GM23338 (cell line): ENCODE measurements around the gene CATSPERZ. TPM values are rescaled to one million over a fixed set of nuclear protein-coding genes. Genes with fewer than 3 reads are reported as not detected.

Experiments
- ATAC-seq: fragments of 200-7000 bp; cut with Tn5 transposase; 3 replicates; pipeline ENCODE4 v1.9.1; 2020
- DNase-seq: peaks from one replicate; pipeline ENCODE4 v3.0.0-alpha.2; 2015; ENCODE audit warnings: low spot score
- H2AFZ ChIP-seq: fragments of 200-600 bp; sonication (generic); 2 replicates; pipeline ENCODE4 v1.8.0; 2016; ENCODE audit warnings: antibody characterized with exemption, mild to moderate bottlenecking, moderate library complexity
- H3F3A ChIP-seq: fragments of 200-600 bp; sonication (generic); replicated peaks from 2 replicates; pipeline ENCODE4 v1.8.0; 2017; ENCODE audit warnings: antibody characterized with exemption, mixed run types, low read depth
- H3K27ac ChIP-seq: fragments of 200-600 bp; sonication (generic); 2 replicates; pipeline ENCODE4 v1.6.1; 2016; ENCODE audit warnings: low read depth
- H3K27me3 ChIP-seq: fragments of 200-600 bp; sonication (generic); 2 replicates; pipeline ENCODE4 v1.8.0; 2016; ENCODE audit warnings: mild to moderate bottlenecking, mixed run types, moderate library complexity; ENCODE audit not compliant: insufficient read depth
- H3K36me3 ChIP-seq: fragments of 200-600 bp; sonication (generic); 2 replicates; pipeline ENCODE4 v1.8.0; 2016; ENCODE audit warnings: mild to moderate bottlenecking; ENCODE audit not compliant: insufficient read depth
- H3K4me1 ChIP-seq: fragments of 200-600 bp; sonication (generic); 2 replicates; pipeline ENCODE4 v1.8.0; 2016; ENCODE audit warnings: mild to moderate bottlenecking, moderate library complexity; ENCODE audit not compliant: insufficient read depth
- H3K4me2 ChIP-seq: fragments of 200-600 bp; sonication (generic); 2 replicates; pipeline ENCODE4 v1.7.1; 2017; ENCODE audit warnings: mixed run types
- H3K4me3 ChIP-seq: fragments of 200-600 bp; sonication (generic); 2 replicates; pipeline ENCODE4 v1.6.1; 2016; ENCODE audit warnings: mixed run types
- H3K79me2 ChIP-seq: fragments of 200-600 bp; sonication (generic); replicated peaks from 2 replicates; pipeline ENCODE4 v1.8.0; 2017; ENCODE audit warnings: mild to moderate bottlenecking; ENCODE audit not compliant: insufficient read depth
- H3K9me2 ChIP-seq: fragments of 200-600 bp; sonication (generic); 2 replicates; pipeline ENCODE4 v1.8.0; 2017; ENCODE audit not compliant: insufficient read depth
- H4K20me1 ChIP-seq: fragments of 200-600 bp; sonication (generic); replicated peaks from 2 replicates; pipeline ENCODE4 v1.8.0; 2017; ENCODE audit warnings: mild to moderate bottlenecking; ENCODE audit not compliant: insufficient read depth
- H3K27ac Mint-ChIP-seq: 2 replicates; pipeline ENCODE4 v1.8.0; 2020; ENCODE audit warnings: inconsistent platforms, mild to moderate bottlenecking, moderate library complexity, mixed read lengths
- H3K27me3 Mint-ChIP-seq: 3 replicates; pipeline ENCODE4 v1.8.0; 2022; ENCODE audit warnings: low read depth, mild to moderate bottlenecking, moderate library complexity, mixed read lengths, inconsistent platforms; ENCODE audit not compliant: insufficient read depth, poor library complexity
- H3K36me3 Mint-ChIP-seq: 3 replicates; pipeline ENCODE4 v1.8.0; 2021; ENCODE audit warnings: low read depth, mild to moderate bottlenecking, inconsistent platforms, moderate library complexity, mixed read lengths
- H3K4me1 Mint-ChIP-seq: 3 replicates; pipeline ENCODE4 v1.8.0; 2020; ENCODE audit warnings: mild to moderate bottlenecking, inconsistent platforms, mixed read lengths
- H3K4me3 Mint-ChIP-seq: 3 replicates; pipeline ENCODE4 v1.8.0; 2021; ENCODE audit warnings: moderate library complexity, mild to moderate bottlenecking, inconsistent platforms, mixed read lengths
- H3K9me3 Mint-ChIP-seq: 3 replicates; pipeline ENCODE4 v1.8.0; 2020; ENCODE audit warnings: moderate library complexity, mild to moderate bottlenecking, inconsistent platforms, mixed read lengths
- CREB1 ChIP-seq: fragments of 250-450 bp; sonication (Bioruptor Pico); IDR thresholded peaks from 2 replicates; pipeline ENCODE4 v1.5.0; 2020; ENCODE audit warnings: low read depth, mild to moderate bottlenecking, moderate library complexity
- EZH2phosphoT487 ChIP-seq: fragments of 200-600 bp; sonication (generic); IDR thresholded peaks from one replicate; pipeline ENCODE4 v1.8.1; 2018; ENCODE audit warnings: antibody characterized with exemption; ENCODE audit not compliant: unreplicated experiment
- JUNB ChIP-seq: IDR thresholded peaks from one replicate; pipeline ENCODE4 v1.6.1; 2016; ENCODE audit warnings: antibody characterized with exemption; ENCODE audit not compliant: unreplicated experiment
- NANOG ChIP-seq: IDR thresholded peaks from 2 replicates; pipeline ENCODE4 v1.6.1; 2016; ENCODE audit warnings: antibody characterized with exemption, borderline replicate concordance
- POLR2AphosphoS5 ChIP-seq: IDR thresholded peaks from 2 replicates; pipeline ENCODE4 v1.6.1; 2016; ENCODE audit warnings: antibody characterized with exemption, low read depth
- STAT1 ChIP-seq: IDR thresholded peaks from one replicate; pipeline ENCODE4 v1.6.1; 2016; ENCODE audit warnings: antibody characterized with exemption; ENCODE audit not compliant: unreplicated experiment
- ZNF114 ChIP-seq: fragments of 250-450 bp; sonication (Bioruptor Pico); IDR thresholded peaks from 2 replicates; pipeline ENCODE4 v1.5.0; 2020; ENCODE audit warnings: mild to moderate bottlenecking, moderate library complexity
- polyA plus RNA-seq: library from polyadenylated mRNA; unstranded; fragments of >200 nt; fragmentation: Nextera tagmentation; extraction: Ambion mirVana; gene quantifications from 2 replicates; pipeline ENCODE4 v1.2.1, GENCODE V29; 2016
- total RNA-seq: library from RNA; depleted of rRNA; stranded (reverse); fragments of >200 nt; shearing (Covaris generic); gene quantifications from 2 replicates; pipeline ENCODE4 v1.2.3, GENCODE V29; 2014
- TF ChIP-seq, protein P1 (sequence below): IDR thresholded peaks from 2 replicates; pipeline ENCODE4 v1.6.1; 2016; ENCODE audit warnings: antibody characterized with exemption
- TF ChIP-seq, protein P2 (sequence below): IDR thresholded peaks from one replicate; pipeline ENCODE4 v1.6.1; 2018; ENCODE audit warnings: antibody characterized with exemption; ENCODE audit not compliant: unreplicated experiment

CATSPERZ gene
- total and polyA plus RNA-seq, 2 experiments from 2014 or later, result 0.99 TPM; not detected in 1

DNA sequence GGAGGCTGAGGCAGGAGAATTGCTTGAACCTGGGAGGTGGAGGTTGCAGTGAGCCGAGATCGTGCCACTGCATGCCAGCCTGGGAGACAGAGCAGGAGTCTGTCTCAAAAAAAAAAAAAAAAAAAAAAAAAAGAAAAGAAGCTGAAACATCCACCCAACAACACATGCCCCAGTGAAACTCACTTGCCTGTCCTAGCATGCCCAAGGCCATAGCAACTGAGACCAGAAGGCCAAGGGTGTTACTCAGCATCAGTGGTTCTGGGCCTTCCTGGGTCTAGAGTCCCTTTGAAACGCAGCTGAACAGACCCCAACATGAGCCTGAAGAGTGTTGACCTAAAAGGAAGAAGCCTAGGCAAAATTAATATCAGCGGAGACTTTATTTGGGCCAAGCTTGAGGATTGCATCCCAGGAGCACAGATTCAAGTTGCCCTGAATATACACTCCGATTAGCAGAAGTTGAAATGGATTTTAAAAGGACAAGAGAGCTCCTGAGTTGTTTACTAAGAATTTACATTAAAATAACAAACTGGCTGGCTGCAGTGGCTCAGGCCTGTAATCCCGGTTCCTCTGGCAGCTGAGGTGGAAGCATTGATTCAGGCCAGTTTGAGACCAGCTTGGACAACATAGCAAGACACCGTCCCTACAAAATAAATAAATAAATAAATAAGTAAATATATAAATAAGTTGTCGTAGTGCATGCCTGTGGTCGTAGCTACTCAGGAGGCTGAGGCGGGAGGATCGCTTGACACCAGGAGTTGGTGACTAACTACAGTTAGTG is 24.7 kb downstream of the CATSPERZ start (continued):
- TF ChIP-seq, protein P1, sequence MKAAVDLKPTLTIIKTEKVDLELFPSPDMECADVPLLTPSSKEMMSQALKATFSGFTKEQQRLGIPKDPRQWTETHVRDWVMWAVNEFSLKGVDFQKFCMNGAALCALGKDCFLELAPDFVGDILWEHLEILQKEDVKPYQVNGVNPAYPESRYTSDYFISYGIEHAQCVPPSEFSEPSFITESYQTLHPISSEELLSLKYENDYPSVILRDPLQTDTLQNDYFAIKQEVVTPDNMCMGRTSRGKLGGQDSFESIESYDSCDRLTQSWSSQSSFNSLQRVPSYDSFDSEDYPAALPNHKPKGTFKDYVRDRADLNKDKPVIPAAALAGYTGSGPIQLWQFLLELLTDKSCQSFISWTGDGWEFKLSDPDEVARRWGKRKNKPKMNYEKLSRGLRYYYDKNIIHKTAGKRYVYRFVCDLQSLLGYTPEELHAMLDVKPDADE, result no peak
- TF ChIP-seq JUNB (no peak), EZH2phosphoT487 (no peak), ZNF114 (CRISPR knock-in tag) (no peak), POLR2AphosphoS5 (no peak)

DNA sequence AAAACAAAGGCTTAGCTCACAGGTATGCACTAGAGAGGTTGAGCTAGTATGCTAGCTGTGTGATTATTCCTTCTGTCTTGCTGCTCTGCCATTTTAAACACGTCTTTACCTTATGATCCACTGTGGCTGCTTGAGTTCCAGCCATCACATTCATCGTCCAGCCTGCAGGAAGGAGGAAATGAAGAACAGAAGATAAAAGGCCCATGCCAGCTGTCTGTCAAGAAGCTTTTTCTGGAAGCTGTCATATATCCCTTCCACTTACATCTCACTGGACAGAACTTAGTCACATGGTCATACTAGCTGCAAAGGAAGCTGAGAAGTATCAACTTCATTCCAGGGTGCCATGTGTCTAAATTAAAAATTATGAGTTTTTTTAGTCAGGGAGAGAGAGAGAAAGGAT is 27.2 kb downstream of the CATSPERZ start:
- no peaks in the 10 kb centered on the region for H3K9me3 Mint-ChIP-seq
- no peak for TF ChIP-seq POLR2AphosphoS5
- TF ChIP-seq, protein P1, result no peak
- no peak for TF ChIP-seq JUNB
- TF ChIP-seq, protein P2, sequence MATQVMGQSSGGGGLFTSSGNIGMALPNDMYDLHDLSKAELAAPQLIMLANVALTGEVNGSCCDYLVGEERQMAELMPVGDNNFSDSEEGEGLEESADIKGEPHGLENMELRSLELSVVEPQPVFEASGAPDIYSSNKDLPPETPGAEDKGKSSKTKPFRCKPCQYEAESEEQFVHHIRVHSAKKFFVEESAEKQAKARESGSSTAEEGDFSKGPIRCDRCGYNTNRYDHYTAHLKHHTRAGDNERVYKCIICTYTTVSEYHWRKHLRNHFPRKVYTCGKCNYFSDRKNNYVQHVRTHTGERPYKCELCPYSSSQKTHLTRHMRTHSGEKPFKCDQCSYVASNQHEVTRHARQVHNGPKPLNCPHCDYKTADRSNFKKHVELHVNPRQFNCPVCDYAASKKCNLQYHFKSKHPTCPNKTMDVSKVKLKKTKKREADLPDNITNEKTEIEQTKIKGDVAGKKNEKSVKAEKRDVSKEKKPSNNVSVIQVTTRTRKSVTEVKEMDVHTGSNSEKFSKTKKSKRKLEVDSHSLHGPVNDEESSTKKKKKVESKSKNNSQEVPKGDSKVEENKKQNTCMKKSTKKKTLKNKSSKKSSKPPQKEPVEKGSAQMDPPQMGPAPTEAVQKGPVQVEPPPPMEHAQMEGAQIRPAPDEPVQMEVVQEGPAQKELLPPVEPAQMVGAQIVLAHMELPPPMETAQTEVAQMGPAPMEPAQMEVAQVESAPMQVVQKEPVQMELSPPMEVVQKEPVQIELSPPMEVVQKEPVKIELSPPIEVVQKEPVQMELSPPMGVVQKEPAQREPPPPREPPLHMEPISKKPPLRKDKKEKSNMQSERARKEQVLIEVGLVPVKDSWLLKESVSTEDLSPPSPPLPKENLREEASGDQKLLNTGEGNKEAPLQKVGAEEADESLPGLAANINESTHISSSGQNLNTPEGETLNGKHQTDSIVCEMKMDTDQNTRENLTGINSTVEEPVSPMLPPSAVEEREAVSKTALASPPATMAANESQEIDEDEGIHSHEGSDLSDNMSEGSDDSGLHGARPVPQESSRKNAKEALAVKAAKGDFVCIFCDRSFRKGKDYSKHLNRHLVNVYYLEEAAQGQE, result no peak
- TF ChIP-seq NANOG, result no peak
- no peak for TF ChIP-seq CREB1 (CRISPR knock-in tag)
- TF ChIP-seq STAT1, result no peak
- no peak for TF ChIP-seq ZNF114 (CRISPR knock-in tag)
- H3K27me3 Mint-ChIP-seq, result peaks cover 3% of the 10 kb centered on the region
- DNase-seq (no peak), ATAC-seq (no peak)
- H3K4me1 Mint-ChIP-seq, result peaks cover 17% of the 10 kb centered on the region
- Histone ChIP-seq H3K79me2 (no peaks in the 10 kb centered on the region), H2AFZ (no peak overlapping the region), H3K4me1 (peaks cover 8% of the 10 kb centered on the region), H3K36me3 (no peaks in the 10 kb centered on the region), H3K27me3 (no peaks in the 10 kb centered on the region), H3F3A (0 out of 2 replicates have a peak, but pooled peaks cover 8% of the 10 kb centered on the region), H3K9me2 (no peaks in the 10 kb centered on the region), H4K20me1 (no peaks in the 10 kb centered on the region), H3K4me2 (no peak overlapping the region), H3K4me3 (no peak overlapping the region), H3K27ac (no peak overlapping the region)
- no peak overlapping the region for H3K27ac Mint-ChIP-seq
- H3K4me3 Mint-ChIP-seq, result no peak overlapping the region
- H3K36me3 Mint-ChIP-seq, result no peaks in the 10 kb centered on the region
